Hematopoietic multipotent progenitor cell treated with erythropoietin and hydrocortisone succinate and interleukin-3 and kit ligand, for 15 days (in vitro differentiated cells): ENCODE data around the gene LMAN2L.

Experiments used
- DNase-seq: peaks from one replicate; pipeline ENCODE4 v3.0.0-alpha.2; 2015; ENCODE audit warnings: low spot score

The LMAN2L gene

GRCh38 chr2:96703021-96703751 lies 36.7 kb downstream of the LMAN2L start:
- DNase-seq, result no peak

- no peak for DNase-seq
These were observed 37.6 kb downstream of the LMAN2L start for GRCh38 chr2:96702098-96702785.

DNA sequence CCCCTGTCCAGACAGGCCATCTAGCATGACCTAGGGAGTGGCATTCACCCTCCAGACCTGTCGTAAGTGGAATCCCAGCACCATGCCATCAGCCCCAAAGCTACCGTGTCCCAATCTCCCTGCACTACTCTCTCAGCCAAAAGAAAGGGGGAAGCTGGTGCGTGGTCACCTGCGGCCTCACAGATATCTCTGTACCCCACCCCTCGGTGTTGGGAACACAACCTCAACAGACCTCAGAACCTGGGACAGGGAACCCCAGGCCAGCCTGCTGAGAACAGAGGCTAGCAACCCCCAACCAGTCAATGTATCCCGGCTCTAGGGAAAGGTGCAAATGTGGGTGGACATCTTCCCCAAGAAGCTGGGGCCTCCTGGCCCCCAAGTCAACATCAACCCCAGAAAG lies 38.2 kb downstream of the LMAN2L start:
- DNase-seq, result no peak

- no peak for DNase-seq
These were observed 39.8 kb downstream of the LMAN2L start for GRCh38 chr2:96700086-96700485.

DNA sequence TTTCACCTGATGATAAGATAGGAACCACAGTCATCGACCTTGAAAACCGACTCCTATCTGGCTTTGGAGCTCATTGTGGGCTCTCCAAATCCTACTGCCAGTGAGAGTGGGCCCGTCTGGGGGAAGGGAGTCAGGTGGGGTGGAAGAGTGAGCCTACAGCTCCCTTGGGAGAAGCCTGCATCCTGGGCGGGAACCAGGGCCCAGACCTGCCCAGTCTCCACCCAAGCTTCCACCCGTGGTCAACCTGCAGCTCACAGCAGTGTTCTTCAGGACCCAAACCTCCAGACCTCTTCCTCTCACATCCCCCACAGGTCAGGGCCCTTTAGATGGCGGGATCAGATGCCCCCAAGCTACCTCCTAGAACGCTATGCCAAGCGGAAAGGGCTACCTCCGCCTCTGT lies 40.2 kb downstream of the LMAN2L start:
- DNase-seq, result no peak

GRCh38 chr2:96699021-96699420 lies 40.8 kb downstream of the LMAN2L start:
- no peak for DNase-seq

- DNase-seq, result no peak
These were observed 41.5 kb downstream of the LMAN2L start for GRCh38 chr2:96698221-96698861.

GRCh38 chr2:96697476-96697875 lies 42.4 kb downstream of the LMAN2L start:
- DNase-seq, result no peak

- DNase-seq, result no peak
These were observed 44.3 kb downstream of the LMAN2L start for GRCh38 chr2:96695602-96696001.

DNA sequence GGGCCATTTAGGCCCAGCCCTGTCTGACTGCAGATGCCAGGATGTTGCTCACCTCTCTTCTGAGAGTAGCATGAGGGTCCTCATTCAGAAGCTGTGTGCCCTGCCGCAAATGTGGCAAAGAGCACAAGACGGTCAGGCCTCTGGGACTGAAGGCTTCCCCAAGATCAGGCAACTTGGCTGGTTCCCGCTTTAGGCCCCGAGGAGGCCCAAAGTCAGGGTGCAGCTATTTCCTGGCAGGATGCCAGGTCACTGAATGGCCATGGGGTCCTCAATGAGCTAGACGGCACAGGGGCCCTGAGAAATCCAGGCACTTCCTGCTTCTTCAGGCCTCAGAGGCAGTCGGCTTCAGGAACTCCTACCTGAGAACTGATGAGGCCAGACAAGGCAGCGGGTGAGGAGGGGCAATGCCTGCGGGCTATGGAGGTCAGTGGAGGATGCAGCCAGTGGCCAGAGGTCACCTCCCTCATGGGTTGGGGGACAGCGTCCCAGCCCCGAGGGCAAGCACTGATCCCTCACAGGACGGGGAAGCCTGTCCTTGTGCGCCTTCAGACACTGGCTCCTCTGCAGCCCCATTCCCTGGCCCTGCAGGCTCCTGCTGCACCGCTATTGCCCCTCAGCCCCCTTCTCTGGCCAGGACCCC lies 44.9 kb downstream of the LMAN2L start:
- DNase-seq, result no peak

GRCh38 chr2:96694279-96694678 lies 45.6 kb downstream of the LMAN2L start:
- DNase-seq, result no peak

GRCh38 chr2:96693286-96694200 lies 46.3 kb downstream of the LMAN2L start:
- DNase-seq, result no peak

GRCh38 chr2:96692094-96692971 lies 47.5 kb downstream of the LMAN2L start:
- no peak for DNase-seq

GRCh38 chr2:96691022-96691612 lies 48.7 kb downstream of the LMAN2L start:
- DNase-seq, result no peak

DNA sequence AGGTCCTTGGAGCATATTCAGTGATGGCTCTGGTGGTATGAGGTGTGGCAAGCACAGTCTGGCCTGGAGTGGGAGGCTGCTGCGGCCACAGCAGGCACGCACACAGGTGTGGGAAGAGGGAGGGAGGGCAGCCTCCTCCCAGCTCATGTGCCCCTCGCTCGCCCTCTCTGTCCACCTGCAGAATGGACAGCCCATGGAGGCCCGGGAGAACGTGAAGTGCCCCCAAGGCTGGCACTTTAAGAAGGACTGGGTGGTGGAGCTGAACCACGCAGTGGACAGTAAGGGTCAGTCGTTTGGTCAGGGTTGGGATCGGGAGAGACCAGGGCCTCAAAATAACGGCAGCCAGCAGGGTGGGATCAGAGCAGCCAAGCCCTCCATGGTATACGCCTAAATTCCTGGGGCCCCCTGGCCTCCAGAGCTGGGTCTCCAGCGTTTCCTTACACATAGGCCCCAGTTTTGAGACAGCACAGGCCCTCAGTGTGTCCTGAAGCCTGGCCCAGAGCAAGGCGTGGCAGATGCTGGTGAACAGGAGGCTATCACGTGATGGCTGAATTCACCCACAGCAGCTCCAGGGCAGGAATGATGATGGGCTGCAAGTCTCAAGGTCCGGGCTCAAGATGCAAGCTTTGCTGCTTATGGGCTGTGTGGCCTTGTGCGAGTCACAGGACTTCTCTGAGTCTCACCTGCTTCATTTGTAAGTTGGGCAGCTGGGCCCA lies 49.4 kb downstream of the LMAN2L start:
- no peak for DNase-seq

GRCh38 chr2:96689431-96689991 lies 50.4 kb downstream of the LMAN2L start:
- DNase-seq, result no peak

GRCh38 chr2:96688649-96689430 lies 51.0 kb downstream of the LMAN2L start:
- DNase-seq, result no peak
